Stimulated activated naive B cell treated with anti-CD40 and anti-IgM and Interleukin-4, amounts not matched to agents 10 μg/mL and 1 μg/mL and 100 μg/mL, for 72 hours (primary cell): ENCODE data around the gene KAZN.
A peak's percentile ranks its signal among the peaks of the same experiment; 100 is the strongest.

Source experiments
- ATAC-seq, 2 donors: fragments of 150-1000 bp; cut with Tn5 transposase; replicated peaks; 2 replicates each; pipeline ENCODE4 v1.10.0; 2021; ENCODE audit warnings: moderate library complexity in 1 of 2
- DNase-seq: peaks from one replicate; pipeline ENCODE4 v3.0.0; 2021
- H3K27ac Mint-ChIP-seq: one replicate; pipeline ENCODE4 v1.8.0; 2022; ENCODE audit warnings: mild to moderate bottlenecking, mixed read lengths
- H3K27me3 Mint-ChIP-seq, 2 donors: one replicate each; pipeline ENCODE4 v1.8.0; 2022; ENCODE audit warnings: mixed read lengths in 2 of 2
- H3K36me3 Mint-ChIP-seq, 2 donors: one replicate each; pipeline ENCODE4 v1.8.0; 2022; ENCODE audit warnings: mixed read lengths in 2 of 2, mild to moderate bottlenecking in 1 of 2
- H3K4me1 Mint-ChIP-seq, 2 donors: one replicate each; pipeline ENCODE4 v1.8.0; 2022; ENCODE audit warnings: mixed read lengths in 2 of 2, mild to moderate bottlenecking in 1 of 2
- H3K4me3 Mint-ChIP-seq, 2 donors: one replicate each; pipeline ENCODE4 v1.8.0; 2022; ENCODE audit warnings: mild to moderate bottlenecking in 2 of 2, mixed read lengths in 2 of 2, moderate library complexity in 1 of 2
- H3K9me3 Mint-ChIP-seq, 2 donors: one replicate each; pipeline ENCODE4 v1.8.0; 2022; ENCODE audit warnings: mixed read lengths in 2 of 2, mild to moderate bottlenecking in 1 of 2

Gene KAZN

DNA sequence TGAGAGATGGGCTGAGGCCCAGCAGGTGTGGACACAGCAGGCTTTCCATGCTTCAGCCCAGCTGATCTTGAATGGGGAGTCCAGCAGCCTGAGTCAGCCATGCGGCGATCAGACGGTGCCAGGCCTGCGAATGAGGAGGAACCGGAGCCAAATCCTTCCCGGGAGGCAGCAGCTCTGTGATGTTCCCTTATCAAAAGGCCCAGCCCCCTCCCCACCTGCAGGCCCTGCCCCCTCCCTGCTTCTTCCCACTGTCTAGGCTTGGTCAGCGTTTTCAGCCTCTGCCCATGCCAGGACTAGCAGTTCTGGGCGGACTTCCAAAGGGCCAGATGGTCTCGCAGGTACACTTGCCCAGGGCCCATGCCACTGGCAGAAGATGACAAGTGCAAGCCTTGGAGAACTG is 253.8 kb downstream of the KAZN start:
- peaks cover 8 to 21% of the 10 kb centered on the region in 2 donors for H3K27me3 Mint-ChIP-seq
- DNase-seq (no peak), ATAC-seq (no peak)
- peaks cover 0 to 2% of the 10 kb centered on the region in 2 donors for H3K9me3 Mint-ChIP-seq
- no peaks in the 10 kb centered on the region for H3K4me1 Mint-ChIP-seq
- H3K27ac Mint-ChIP-seq: no peak overlapping the region
- H3K4me3 Mint-ChIP-seq: no peak overlapping the region
- H3K36me3 Mint-ChIP-seq: no peaks in the 10 kb centered on the region

DNA sequence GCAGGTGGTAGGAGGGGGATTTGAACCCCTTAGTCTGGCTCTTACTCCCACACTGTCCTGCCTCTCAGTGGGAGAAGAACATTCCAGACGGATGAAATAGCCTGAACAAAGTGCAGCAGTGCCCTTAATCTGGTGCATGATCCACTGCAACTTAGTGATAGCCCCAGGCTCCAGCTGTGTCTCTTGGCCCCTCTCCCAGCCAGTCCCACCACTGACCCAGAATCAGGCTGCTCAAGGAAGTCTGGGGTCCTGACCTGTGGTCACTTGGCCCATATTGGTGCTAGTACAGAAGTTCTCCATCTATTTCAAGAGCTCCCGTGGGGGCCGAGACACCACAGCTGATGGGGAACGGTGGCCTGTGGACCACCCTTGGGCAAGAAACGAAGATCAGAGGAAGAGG is 255.0 kb downstream of the KAZN start:
- Mint-ChIP-seq H3K27ac (no peak overlapping the region), H3K4me1 (no peaks in the 10 kb centered on the region), H3K27me3 (peaks cover 8 to 21% of the 10 kb centered on the region in 2 donors), H3K4me3 (no peak overlapping the region), H3K36me3 (no peaks in the 10 kb centered on the region), H3K9me3 (peaks cover 0 to 2% of the 10 kb centered on the region in 2 donors)
- ATAC-seq: no peak
- no peak for DNase-seq

DNA sequence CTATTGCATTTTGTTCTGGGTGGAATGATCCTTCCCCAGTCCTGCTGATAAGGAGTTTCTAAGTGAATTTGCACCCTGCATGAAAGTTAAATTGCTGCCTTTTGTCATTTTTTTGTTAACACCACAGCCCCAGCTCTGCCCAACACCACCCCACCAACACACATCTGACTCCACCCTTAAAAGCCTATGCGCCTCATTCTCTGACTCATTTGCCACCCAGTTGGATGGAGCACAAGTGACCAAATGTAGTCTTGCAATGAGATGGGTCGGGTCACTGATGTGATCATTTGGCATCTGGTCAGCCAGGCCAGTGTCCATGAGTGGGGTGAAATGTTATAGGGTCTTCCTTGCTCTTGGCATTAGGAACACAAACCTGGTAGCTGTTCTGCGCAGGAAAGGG is 256.8 kb downstream of the KAZN start:
- H3K9me3 Mint-ChIP-seq: peaks cover 0 to 2% of the 10 kb centered on the region in 2 donors
- H3K36me3 Mint-ChIP-seq: no peaks in the 10 kb centered on the region
- DNase-seq (no peak), ATAC-seq (no peak)
- H3K4me3 Mint-ChIP-seq: no peak overlapping the region
- H3K4me1 Mint-ChIP-seq: no peaks in the 10 kb centered on the region
- peaks cover 11 to 21% of the 10 kb centered on the region in 2 donors for H3K27me3 Mint-ChIP-seq
- no peak overlapping the region for H3K27ac Mint-ChIP-seq

DNA sequence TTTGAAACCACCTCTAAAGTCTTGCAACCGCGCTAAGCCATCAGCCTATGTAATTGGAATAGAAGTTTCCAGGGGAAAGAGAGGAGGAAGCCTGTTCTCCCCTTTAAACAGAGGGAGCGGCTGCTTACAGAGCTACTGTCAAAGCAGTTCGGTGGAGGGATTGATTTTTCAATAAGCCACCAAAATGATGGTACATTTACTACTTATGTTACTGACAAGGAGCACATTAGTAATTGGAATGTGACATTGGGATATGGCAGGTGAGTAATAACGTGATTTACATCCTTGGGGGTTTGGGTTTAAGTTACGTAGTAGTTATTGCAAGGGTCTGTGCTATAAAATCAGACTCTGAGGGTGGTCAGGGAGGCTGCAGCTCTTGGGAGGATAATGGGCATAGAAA is 257.3 kb downstream of the KAZN start:
- no peak for DNase-seq
- no peak for ATAC-seq
- no peak overlapping the region for H3K4me3 Mint-ChIP-seq
- no peaks in the 10 kb centered on the region for H3K36me3 Mint-ChIP-seq
- no peaks in the 10 kb centered on the region for H3K4me1 Mint-ChIP-seq
- no peak overlapping the region for H3K27ac Mint-ChIP-seq
- H3K9me3 Mint-ChIP-seq: peaks cover 0 to 2% of the 10 kb centered on the region in 2 donors
- H3K27me3 Mint-ChIP-seq: peaks cover 11 to 21% of the 10 kb centered on the region in 2 donors

DNA sequence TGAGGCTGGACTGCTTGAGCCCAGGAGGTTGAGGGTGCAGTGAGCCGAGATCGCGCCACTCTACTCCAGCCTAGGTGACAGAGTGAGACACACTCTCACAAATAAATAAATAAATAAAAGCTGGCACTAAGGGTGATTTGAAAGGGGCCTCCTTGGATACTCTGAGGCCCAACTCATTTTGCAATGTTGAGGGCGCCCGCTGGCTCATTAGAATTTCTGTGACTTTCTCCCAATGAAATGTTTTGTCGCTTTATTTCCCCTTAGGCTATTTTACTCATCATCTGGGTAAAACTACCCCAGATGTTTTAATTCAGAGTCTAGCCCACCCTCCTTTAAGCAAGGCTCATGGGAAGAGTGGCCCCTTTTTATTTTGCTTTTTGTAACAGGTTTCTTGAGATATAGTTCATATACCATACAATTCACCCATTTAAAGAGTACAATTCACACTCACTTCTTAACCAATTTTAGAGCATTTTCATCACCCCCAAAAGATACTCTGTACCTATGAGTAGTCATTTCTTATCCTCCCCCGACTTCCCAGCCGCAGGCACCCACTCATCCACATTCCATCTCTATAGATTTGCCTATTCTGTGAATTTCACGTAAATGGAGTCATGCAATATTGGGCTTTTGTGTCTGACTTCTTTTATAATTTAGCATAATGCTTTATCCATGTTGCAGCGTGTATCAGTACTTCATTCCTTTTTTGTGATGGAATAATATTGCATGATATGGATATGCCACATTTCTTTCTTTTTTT is 259.1 kb downstream of the KAZN start:
- H3K4me1 Mint-ChIP-seq: no peaks in the 10 kb centered on the region
- H3K27me3 Mint-ChIP-seq: peaks cover 11 to 21% of the 10 kb centered on the region in 2 donors
- H3K9me3 Mint-ChIP-seq: peaks cover 0 to 2% of the 10 kb centered on the region in 2 donors
- H3K27ac Mint-ChIP-seq: no peak overlapping the region
- no peaks in the 10 kb centered on the region for H3K36me3 Mint-ChIP-seq
- ATAC-seq: no peak
- H3K4me3 Mint-ChIP-seq: no peak overlapping the region
- no peak for DNase-seq

DNA sequence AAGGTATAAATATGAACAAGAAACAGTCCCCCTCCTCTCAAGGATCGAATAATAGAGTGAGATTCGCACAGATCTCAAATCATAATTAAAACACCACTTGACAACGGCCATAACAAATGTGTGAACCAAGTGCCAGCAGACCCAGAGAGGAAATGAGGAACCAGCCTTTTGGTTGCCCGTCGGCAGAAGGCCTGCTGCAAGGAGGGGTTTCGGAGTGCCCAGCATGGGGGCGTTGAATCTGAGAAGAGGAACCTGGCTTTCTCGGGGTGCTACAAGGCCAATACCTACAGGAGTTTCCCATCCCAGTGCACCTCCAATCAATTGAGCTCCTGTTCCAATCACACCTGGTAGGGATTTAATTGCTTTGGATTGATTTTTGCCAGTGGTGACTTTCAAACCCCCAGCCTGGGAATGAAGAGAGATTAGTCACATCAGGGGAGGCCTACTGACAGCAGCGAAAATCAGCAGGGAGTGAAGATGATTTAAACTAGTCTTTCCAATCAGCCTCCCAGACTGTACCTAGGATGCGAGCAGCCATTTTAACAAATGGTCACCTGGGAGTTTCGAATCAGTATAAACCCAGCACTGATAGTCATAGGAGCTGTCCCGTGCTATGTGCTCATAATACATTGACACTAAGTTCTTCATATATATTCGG is 263.8 kb downstream of the KAZN start:
- Mint-ChIP-seq H3K9me3 (no peaks in the 10 kb centered on the region), H3K27ac (no peak overlapping the region), H3K36me3 (no peaks in the 10 kb centered on the region), H3K27me3 (peaks cover 24 to 31% of the 10 kb centered on the region in 2 donors), H3K4me1 (no peaks in the 10 kb centered on the region), H3K4me3 (no peak overlapping the region)
- ATAC-seq (no peak), DNase-seq (no peak)

DNA sequence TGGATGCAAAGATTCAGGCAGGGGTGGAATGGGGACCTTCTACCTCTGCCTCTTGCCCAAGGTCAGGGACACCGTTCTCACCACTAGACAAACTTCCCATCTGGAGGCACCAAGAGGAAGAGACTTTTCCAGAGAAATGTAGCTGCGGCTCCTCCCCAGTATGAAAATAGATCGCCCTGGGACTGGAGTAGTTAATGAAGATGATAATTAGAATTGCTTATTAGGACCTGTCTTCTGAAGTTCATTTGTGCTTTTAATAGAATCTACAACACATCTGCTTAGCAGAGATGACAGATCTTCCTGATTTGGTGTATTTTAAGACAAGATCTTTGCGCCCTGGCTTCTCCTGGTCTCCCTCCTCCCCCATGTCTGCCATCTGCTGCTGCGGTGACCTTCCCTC is 266.6 kb downstream of the KAZN start:
- no peak for DNase-seq
- no peaks in the 10 kb centered on the region for H3K36me3 Mint-ChIP-seq
- no peak overlapping the region for H3K27ac Mint-ChIP-seq
- no peak overlapping the region for H3K4me3 Mint-ChIP-seq
- no peaks in the 10 kb centered on the region for H3K4me1 Mint-ChIP-seq
- ATAC-seq: no peak
- H3K9me3 Mint-ChIP-seq: no peaks in the 10 kb centered on the region
- peaks cover 24 to 28% of the 10 kb centered on the region in 2 donors for H3K27me3 Mint-ChIP-seq

DNA sequence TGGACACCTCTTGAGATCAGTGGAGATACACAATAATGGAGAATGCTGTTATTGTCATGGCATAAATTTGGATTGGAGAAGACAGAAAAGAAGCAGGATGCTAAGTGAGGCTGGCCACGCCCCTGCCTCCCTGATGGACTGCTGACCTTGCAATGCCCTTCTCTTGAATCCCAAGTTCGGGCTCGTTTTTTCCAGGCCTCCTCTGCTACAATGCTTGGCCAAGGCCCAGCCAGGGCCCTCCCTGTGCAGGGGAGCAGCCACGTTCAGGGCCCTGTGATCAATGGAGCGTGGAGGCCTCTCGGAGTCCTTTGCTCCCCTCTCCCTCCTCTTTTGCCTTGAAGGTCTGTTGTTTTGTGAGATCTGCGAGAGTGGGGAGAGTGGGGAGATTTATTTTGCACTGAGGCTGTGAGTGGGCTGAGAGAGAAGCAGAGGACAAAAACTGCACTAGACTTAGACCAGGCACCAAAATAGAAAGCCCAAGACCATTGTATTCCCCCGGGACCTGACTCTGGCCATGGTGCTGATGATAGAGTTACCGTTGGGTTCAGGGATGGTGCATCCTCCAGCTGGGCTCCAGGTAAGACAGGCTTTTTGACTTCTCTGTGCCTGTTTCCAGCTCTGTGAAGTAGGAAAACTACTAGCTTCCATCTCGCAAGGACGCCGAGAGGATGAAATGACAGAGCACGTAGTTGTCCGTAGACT is 268.6 kb downstream of the KAZN start:
- H3K4me3 Mint-ChIP-seq: no peak overlapping the region

DNA sequence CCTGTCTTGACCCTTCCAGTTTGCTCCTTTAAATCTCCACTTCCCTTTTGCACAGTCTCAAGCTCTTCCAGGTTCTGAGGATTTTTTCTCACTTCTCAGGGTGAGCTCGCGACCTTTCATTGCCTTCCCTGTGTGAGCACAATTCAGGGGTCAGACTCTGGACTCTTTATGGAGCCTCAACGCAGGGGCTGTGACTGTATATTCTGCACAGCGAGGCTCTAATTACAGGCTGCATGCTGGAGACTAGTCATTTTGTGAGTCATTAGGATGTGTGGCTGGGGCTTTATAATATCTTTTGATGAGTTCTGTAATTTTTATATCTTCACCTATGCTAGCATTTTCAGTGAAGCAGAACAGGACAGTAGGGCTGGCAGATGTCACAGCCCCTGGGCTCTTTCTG is 270.7 kb downstream of the KAZN start:
- peaks cover 26 to 29% of the 10 kb centered on the region in 2 donors for H3K27me3 Mint-ChIP-seq
- no peaks in the 10 kb centered on the region for H3K4me1 Mint-ChIP-seq
- DNase-seq: no peak
- H3K9me3 Mint-ChIP-seq: no peaks in the 10 kb centered on the region
- H3K4me3 Mint-ChIP-seq: no peak overlapping the region
- H3K27ac Mint-ChIP-seq: no peak overlapping the region
- no peak for ATAC-seq
- no peaks in the 10 kb centered on the region for H3K36me3 Mint-ChIP-seq

More for the DNA sequence above, 268.6 kb downstream of the KAZN start:
- no peak for DNase-seq
- Mint-ChIP-seq H3K27ac (peak overlapping the region; percentile 56), H3K9me3 (no peaks in the 10 kb centered on the region), H3K27me3 (peaks cover 35 to 39% of the 10 kb centered on the region in 2 donors), H3K4me1 (no peaks in the 10 kb centered on the region), H3K36me3 (no peaks in the 10 kb centered on the region)
- ATAC-seq: no peak

DNA sequence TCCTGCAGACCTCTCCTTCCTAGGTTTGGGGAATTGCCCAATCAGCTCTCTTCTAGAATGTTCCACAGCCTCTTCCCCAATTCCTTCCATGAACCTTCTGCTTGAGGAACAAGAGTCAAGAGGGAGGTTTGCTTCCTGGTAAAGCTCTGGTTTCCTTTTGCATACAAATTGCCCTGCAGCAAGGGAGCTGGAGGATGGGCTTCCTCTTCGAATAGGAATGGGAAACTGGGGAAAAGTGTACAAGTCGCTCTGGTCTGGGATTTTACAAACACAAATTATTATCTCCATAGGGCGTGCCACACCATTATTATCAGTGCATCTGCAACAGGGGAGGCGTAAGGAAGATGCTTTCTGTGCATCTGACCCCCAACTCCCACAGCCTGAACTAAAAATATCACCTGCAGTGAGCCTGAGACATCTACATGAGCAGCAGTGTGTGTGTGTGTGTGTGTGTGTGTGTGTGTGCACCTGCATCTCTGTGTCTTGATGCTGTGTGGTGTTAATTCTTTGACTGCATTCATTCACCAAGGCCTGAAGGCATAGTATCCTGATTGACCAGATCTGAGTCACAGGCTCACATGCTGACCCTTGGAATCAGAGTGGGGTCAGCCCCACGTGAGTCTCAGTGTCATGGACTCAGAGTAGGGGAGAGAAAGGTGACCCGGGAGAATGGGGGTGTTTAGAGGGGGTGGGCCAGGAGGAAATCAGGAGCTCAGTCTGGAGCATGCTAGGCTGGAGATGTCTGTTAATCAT is 272.9 kb downstream of the KAZN start:
- Mint-ChIP-seq H3K27ac (no peak overlapping the region), H3K4me1 (peaks cover 0 to 1% of the 10 kb centered on the region in 2 donors), H3K36me3 (no peaks in the 10 kb centered on the region), H3K4me3 (no peak overlapping the region), H3K27me3 (peaks cover 16 to 19% of the 10 kb centered on the region in 2 donors), H3K9me3 (no peaks in the 10 kb centered on the region)
- ATAC-seq (no peak), DNase-seq (no peak)

DNA sequence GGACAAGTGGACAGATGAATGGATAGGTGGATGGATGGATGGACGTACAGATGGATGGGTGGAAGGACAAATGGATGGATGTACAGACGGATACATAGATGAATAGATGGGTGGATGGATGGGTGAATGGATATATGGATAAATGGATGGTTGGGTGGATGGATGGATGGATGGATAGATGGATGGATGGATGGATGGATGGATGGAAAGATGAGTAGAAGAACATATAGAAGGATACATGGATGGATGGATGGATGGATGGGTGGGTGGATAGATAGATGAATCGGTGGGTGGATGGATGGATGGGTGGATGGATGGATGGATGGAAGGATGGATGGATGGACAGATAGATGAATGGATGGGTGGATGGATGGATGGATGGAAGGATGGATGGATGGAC is 274.3 kb downstream of the KAZN start:
- no peaks in the 10 kb centered on the region for H3K36me3 Mint-ChIP-seq
- no peak for DNase-seq
- H3K4me3 Mint-ChIP-seq: no peak overlapping the region
- no peak for ATAC-seq
- H3K27me3 Mint-ChIP-seq: peaks cover 10 to 11% of the 10 kb centered on the region in 2 donors
- H3K9me3 Mint-ChIP-seq: no peaks in the 10 kb centered on the region
- no peak overlapping the region for H3K27ac Mint-ChIP-seq
- H3K4me1 Mint-ChIP-seq: peaks cover 0 to 1% of the 10 kb centered on the region in 2 donors

DNA sequence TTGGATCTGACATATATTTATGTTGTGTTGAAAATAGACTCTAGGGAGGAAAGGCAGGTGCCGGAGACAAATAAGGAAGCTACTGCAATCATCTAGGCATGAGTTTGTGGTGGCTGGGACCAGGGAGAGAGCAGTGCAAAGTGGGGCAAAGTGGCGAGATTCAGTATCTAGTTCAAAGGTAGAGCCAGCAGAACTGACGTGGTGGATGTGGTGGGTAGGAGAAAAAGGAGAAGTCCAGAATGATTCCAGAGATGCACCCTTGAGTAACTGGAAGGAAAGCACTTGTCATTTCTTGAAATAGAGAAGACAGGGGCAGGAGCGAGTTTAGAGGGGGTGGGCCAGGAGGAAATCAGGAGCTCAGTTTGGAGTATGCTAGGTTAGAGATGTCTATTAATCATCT is 275.2 kb downstream of the KAZN start:
- ATAC-seq: no peak
- Mint-ChIP-seq H3K27ac (no peak overlapping the region), H3K4me3 (no peak overlapping the region), H3K27me3 (peaks cover 10 to 11% of the 10 kb centered on the region in 2 donors), H3K36me3 (no peaks in the 10 kb centered on the region), H3K9me3 (no peaks in the 10 kb centered on the region), H3K4me1 (peaks cover 0 to 1% of the 10 kb centered on the region in 2 donors)
- no peak for DNase-seq

DNA sequence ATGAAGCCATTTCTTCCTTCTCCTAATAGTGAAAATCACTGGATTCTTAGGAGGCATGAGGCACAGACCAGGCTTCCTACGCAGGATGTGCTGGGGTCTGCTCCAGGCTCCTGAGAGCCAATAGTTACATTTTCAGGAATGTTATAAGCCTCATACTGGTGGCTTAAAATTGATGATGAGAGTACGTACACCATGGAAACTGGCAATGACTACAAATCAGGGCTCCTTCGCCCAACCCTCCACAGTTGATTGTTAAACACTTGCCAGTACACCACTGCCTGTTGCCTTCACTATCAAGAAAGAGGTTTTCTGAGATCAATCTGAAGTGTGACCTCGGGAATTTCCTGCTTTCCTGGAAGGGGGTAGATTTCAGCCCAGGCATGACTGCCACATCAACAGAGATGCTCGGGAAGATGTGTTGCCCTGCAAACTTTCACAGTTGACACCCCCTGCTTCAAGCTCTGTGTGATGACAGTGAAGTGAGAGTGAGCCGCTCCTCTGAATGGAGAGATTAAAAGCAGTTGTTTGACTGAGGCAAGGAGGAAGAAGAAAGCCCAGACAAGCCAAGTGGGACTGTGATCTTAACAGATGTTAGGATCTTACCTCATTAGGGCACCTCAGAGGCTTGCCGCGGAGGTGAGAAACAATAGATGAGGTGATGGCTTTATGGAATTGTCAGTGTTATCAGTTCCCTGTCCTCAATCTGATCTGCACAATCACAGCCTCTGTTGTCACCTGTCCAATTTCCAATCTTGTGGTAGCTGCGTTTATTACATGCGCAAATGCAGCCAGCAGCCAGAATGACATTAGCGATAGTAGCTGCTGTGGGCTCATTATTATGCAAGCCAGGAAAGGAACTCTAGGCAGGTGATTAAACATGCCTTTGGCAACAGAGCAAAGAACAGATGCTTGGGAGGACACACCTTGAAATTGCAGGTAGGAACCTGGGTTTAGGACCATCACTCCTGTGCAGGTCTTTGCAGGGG is 277.3 kb downstream of the KAZN start:
- ATAC-seq (no peak), DNase-seq (no peak)
- Mint-ChIP-seq H3K4me1 (peaks cover 0 to 1% of the 10 kb centered on the region in 2 donors), H3K4me3 (no peak overlapping the region), H3K9me3 (no peaks in the 10 kb centered on the region), H3K36me3 (no peaks in the 10 kb centered on the region), H3K27me3 (peaks cover 10 to 11% of the 10 kb centered on the region in 2 donors), H3K27ac (no peak overlapping the region)
